GM19324 (cell line): ENCODE results near the gene RAB11FIP4.

Source experiments
- ATAC-seq: cut with Tn5 transposase; IDR thresholded peaks from one replicate; pipeline ENCODE4 v1.9.1; 2021; ENCODE audit warnings: mild to moderate bottlenecking, moderate library complexity; ENCODE audit not compliant: unreplicated experiment, low FRiP score

Gene RAB11FIP4

DNA sequence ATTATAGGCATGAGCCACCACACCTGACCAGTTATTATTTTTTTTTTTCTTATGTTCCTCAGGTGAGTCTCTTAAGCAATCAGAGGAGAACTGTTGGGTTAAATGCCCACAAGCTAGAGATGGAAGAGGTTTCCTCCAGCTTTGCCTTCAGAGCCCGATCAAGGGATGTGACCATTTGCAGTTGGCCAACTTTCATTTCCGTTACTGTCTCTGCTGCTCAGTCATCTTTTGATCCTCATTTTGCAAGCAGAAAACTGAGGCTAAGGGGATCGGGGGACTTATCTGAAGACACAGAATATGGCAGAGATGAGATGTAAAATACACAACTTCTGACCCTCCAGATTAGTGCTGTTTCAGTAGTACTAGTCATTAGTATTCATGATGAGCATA is 188.8 kb downstream of the RAB11FIP4 start:
- ATAC-seq = no peak

DNA sequence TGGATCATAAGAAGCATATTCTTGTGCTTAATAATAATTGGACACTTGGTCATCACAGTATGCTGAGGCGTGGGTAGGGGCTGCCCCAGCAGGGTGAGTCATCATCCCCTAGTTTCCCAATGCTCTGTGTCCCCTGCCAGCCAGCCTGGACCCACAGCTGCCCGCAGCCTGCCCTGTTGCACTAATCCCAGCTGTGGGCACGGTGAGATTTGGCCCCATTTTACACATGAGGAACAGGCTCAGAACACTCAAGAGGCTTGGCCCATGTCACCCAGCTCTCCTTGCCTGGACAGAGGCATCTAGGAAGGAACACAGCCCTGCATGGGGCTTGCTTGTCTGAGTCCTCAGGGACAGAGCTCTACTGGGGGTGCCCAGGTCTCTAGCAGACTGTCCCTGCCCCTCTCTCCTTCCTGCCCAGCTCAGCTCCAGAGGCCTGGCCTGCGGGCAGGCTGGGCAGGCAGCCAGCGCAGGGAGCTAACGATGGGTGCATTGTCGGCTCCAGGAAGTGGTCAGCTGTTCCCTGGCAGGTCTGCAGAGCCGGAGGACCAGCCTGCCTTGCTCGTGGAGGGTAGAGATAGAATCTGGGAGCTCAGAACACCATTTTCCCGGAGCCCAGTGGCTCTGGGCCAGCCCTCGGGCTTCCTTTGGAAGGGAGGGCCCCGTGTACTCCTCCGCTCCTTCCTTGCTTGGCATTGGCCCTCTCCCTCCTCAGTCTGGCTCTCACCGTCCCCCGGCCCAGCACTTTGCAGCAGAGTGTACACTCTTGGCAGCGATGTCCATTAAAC is 189.4 kb downstream of the RAB11FIP4 start:
- ATAC-seq = no peak

DNA sequence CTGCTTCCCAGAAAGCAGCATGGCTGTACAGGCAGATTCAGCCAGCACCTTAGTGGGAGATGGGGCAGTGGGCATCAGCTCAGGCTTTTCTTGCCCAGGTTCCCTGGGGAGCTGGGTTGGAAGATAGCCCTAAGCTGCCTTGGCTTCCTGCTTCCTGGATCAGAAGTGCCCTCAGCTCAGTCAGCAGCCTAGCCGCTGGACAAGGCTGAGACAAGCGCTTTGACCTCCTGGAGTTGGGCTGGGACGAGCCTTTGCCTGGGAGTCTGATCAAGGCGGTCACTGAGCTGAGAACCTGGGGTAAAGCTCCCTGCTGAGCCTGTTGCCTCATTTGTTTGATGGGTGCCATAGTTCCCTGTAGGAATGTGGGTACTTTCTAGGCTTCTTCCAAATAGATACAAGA is 190.0 kb downstream of the RAB11FIP4 start:
- no peak for ATAC-seq

DNA sequence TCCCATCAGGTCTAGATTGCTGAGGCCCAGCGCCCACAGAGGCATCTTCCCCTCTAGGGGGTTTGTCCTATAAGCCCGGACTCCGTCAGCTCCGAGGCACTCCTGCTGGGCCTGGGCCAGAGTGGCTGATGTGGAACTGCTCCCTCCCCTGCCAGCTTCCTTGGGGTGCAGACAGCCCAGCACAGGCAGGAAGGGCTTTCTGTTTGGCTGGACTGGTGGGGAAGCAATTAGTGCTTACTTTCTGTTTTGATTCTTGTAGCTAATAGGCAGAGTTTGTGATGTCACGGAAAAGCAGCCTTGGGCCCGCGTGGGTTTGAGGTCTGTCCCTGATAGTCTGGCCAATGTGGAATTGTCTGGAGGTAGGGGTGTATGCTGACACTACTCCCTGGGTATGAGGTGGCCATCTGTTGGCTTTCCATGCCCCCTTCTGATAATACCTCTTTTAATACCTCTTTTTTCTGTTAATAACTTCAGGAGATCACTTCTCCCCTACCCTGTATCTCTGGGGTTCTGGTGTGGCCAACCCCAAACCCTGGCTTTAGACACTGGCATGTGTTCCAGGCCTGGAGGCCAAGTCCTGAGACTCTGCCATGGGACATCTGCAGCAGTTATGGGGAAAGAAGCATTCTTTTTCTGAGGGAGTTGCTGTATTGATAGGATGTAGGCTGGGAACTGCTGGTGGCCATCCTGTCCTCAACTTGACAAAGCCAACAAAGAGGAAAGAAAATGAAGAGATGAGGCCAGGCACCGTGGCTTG is 190.9 kb downstream of the RAB11FIP4 start:
- no peak for ATAC-seq

DNA sequence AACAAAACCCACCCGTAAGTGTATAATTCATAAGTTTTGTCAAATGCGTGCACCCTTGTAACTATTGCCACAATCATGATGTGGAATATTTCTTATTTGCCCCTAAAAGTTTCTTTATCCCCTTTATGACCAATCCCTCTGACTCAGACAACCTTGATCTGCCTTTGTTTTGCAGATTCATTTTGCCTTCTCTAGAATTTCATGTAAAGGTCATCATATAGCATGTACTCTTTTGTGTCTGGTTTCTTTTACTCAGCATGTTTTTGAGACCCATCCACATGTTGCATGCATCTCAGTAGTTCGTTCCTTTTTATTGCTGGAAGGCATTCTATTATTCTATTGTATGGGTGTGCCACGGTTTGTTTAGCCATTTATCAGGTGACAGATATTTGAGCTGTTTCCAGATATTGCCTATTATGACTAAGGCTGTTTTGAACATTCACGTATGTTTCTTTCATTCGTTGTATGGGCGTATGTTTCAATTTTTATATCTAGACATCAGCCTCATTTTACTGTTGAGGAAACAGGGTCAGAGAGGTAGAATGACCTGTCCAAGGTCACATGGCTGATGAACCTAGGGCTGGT is 192.4 kb downstream of the RAB11FIP4 start:
- no peak for ATAC-seq

DNA sequence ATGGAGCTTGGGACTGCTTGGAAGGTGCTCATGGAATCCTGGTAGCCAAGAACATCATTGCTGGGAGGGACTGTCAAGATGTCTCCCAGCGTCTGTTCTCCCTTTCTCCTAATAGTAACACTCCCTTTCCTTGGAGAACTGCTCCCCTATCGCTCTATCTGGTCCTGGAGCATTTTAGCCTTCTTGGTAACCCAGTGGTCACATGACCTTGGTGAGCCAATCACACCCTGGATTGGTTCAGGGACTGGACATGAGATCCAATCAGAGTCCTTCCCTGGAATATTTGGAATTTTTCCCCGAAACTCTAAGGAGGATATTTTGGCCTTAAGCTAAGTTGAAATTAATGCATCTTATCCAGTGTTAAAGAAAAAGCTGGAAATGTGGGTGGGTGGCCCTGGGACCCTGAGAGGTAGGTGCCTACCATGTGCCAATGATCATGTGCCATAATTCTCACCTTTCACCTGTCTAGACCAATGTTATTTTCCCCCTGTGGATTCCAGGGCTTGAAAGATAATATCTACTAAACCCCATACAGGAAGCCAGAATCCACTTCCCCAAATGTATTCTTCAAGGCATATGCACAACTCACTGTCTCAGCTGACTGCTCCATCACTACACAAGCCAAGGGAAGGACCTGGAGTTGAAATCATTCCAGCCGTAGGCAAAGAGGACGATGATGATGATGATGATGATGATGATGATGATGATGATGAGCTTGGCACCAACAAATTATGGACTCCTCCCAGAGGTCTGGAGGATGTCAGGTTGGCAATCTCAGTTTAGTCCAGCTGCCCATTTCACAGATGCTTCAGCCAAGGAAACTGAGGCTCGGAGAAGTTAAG is 193.2 kb downstream of the RAB11FIP4 start:
- ATAC-seq = no peak

DNA sequence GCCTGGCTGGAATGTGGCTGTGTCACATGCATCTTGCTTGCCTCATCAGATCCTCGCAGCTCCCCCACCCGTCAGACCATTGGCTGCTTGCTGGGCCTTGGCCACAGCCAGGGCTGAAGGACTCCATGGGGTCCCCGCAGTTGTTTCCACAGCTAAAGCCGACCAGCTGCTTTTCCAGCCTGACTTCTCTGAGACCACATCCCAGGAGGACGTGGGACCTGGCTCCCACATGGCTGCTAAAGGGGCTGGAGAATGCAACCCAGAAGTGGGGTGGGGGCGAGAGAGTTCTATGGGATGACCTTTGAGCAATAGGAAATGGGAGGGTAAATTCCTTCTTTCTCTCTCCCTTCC is 193.8 kb downstream of the RAB11FIP4 start:
- no peak for ATAC-seq

DNA sequence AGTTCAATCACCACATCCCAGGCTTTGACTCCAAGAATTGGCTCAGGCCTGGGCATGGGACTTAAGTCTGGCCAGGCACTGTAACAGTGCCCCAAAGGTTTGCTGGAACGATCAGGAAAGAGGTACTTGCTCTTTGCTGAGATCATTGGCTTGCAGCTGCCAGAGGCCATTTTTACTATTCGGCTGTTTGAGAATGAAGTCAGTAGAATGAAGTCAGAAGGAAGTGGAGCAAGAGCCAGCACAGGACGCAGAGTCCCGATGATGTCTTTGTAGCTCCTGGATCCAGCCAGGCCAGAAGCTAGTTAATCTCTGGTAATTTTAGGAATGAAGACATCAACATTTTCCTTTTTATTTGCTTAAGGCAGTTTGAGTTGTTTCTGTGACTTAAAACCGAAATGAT is 195.5 kb downstream of the RAB11FIP4 start:
- ATAC-seq = no peak

DNA sequence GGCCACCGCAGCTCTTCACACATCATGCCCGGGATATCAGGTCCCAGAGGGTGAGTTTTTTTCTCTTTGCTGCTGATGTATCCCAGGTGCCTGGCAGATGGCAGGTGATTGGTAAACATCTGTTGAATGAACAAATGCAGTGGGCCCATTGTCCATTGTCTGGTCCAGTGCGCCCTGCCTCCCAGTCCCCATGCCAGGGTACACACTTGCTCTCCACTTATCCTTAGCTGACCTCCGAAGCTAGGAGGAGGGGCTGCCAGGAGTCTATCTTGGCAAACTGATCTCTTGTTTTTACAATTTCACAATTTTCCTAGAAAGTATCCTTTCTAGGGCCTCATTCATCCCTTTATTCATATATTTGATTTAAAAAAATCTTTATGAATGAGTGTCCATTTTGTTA is 196.0 kb downstream of the RAB11FIP4 start:
- no peak for ATAC-seq
